OCI-LY3 (cell line): ENCODE data around the gene SLC25A25.

Experiments used
- H2AFZ ChIP-seq: fragments of 200-600, 300-600 bp; shearing (Covaris generic); 2 replicates; pipeline ENCODE4 v1.6.0; 2014; ENCODE audit warnings: antibody characterized with exemption, low read depth, low read length
- H3K27ac ChIP-seq: fragments of 200-600, 300-600 bp; sonication (generic); 2 replicates; pipeline ENCODE4 v1.5.1; 2014; ENCODE audit warnings: mild to moderate bottlenecking, low read length, moderate library complexity, mixed read lengths
- H3K27me3 ChIP-seq: fragments of 200-600, 300-600 bp; sonication (generic); 2 replicates; pipeline ENCODE4 v1.6.1; 2014; ENCODE audit warnings: low read depth, low read length, mixed read lengths
- H3K36me3 ChIP-seq: fragments of 200-600, 300-600 bp; sonication (generic); replicated peaks from 2 replicates; pipeline ENCODE3; 2014; ENCODE audit warnings: low read depth, low read length, mixed read lengths
- H3K4me1 ChIP-seq: fragments of 300-600, 200-600 bp; sonication (generic); 2 replicates; pipeline ENCODE4 v1.6.1; 2014; ENCODE audit warnings: low read length, mixed read lengths
- H3K4me2 ChIP-seq: fragments of 200-600, 300-600 bp; sonication (generic); 2 replicates; pipeline ENCODE4 v1.6.1; 2014; ENCODE audit warnings: low read length, mixed read lengths
- H3K4me3 ChIP-seq: fragments of 300-600, 200-600 bp; sonication (generic); 2 replicates; pipeline ENCODE4 v1.5.1; 2014; ENCODE audit warnings: antibody characterized with exemption, mild to moderate bottlenecking, low read length, moderate library complexity
- H3K79me2 ChIP-seq: fragments of 300-600, 200-600 bp; shearing (Covaris generic); 2 replicates; pipeline ENCODE4 v1.6.1; 2014; ENCODE audit warnings: mild to moderate bottlenecking, low read length, mixed read lengths
- H3K9ac ChIP-seq: fragments of 300-600, 200-600 bp; shearing (Covaris generic); 2 replicates; pipeline ENCODE4 v1.6.0; 2014; ENCODE audit warnings: mild to moderate bottlenecking, low read length, moderate library complexity
- H3K9me3 ChIP-seq: fragments of 200-600, 300-600 bp; shearing (Covaris generic); 2 replicates; pipeline ENCODE4 v1.6.1; 2014; ENCODE audit warnings: low read length, mixed read lengths; ENCODE audit not compliant: insufficient read depth
- H4K20me1 ChIP-seq: fragments of 200-600, 300-600 bp; sonication (generic); 2 replicates; pipeline ENCODE4 v1.6.1; 2016; ENCODE audit warnings: low read length, mixed read lengths; ENCODE audit not compliant: insufficient read depth
- EZH2phosphoT487 ChIP-seq: fragments of 200-600 bp; shearing (Covaris generic); IDR thresholded peaks from 2 replicates; pipeline ENCODE4 v1.6.1; 2018; ENCODE audit warnings: antibody characterized with exemption, mixed run types, low read depth
- TF ChIP-seq, protein P1 (sequence below): fragments of 200-600, 300-600 bp; sonication (generic); IDR thresholded peaks from 2 replicates; pipeline ENCODE4 v1.5.1; 2014; ENCODE audit warnings: antibody characterized with exemption, low read length, low read depth

The SLC25A25 gene

DNA sequence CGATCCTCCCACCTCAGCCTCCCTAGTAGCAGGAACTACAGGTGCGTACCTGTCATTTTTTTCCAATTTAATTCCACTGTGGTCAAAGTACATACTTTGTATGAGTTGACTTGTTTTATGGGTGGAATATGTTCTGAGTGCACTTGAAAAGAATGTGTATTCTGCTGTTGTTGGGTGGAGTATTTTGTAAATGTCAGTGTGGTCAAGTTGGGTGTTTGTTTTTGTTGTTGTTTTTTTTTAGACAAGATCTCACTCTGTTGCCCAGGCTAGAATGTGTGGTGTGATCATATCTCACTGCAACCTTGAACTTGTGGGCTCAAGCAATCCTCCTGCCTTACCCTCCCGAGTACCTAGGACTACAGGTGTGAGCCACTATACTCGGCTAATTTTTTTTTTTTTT is 17.9 kb downstream of the SLC25A25 start:
- TF ChIP-seq, protein P1, sequence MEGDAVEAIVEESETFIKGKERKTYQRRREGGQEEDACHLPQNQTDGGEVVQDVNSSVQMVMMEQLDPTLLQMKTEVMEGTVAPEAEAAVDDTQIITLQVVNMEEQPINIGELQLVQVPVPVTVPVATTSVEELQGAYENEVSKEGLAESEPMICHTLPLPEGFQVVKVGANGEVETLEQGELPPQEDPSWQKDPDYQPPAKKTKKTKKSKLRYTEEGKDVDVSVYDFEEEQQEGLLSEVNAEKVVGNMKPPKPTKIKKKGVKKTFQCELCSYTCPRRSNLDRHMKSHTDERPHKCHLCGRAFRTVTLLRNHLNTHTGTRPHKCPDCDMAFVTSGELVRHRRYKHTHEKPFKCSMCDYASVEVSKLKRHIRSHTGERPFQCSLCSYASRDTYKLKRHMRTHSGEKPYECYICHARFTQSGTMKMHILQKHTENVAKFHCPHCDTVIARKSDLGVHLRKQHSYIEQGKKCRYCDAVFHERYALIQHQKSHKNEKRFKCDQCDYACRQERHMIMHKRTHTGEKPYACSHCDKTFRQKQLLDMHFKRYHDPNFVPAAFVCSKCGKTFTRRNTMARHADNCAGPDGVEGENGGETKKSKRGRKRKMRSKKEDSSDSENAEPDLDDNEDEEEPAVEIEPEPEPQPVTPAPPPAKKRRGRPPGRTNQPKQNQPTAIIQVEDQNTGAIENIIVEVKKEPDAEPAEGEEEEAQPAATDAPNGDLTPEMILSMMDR = no peak
- TF ChIP-seq EZH2phosphoT487 = no peak
- no peaks in the 10 kb centered on the region for H4K20me1 ChIP-seq
- no peak overlapping the region for H3K4me3 ChIP-seq
- H3K79me2 ChIP-seq = peaks cover 37% of the 10 kb centered on the region
- H3K36me3 ChIP-seq = peaks cover 13% of the 10 kb centered on the region
- H3K27me3 ChIP-seq = no peaks in the 10 kb centered on the region
- peaks cover 9% of the 10 kb centered on the region; the same call in 1 of the 2 replicates for H3K4me1 ChIP-seq
- no peak overlapping the region for H3K9ac ChIP-seq
- H2AFZ ChIP-seq = no peak overlapping the region
- H3K27ac ChIP-seq = no peak overlapping the region
- no peak overlapping the region for H3K4me2 ChIP-seq
- H3K9me3 ChIP-seq = no peaks in the 10 kb centered on the region

DNA sequence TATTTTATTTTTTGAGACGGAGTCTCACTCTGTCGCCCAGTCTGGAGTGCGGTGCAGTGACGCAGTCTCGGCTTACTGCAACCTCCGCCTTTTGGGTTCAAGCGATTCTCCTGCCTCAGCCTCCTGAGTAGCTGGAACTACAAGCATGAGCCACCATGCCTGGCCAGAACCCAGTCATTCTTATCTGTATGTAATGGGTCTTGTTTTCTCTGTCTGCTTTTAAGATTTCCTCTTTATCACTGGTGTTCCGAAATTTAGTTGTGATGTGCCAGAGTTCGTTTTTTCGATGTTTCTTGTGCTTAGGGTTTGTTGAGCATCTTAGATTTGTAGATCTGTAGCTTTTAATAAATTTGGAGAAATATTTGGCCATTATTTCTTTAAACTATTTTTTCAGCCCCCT is 19.2 kb downstream of the SLC25A25 start:
- Histone ChIP-seq H3K4me2 (no peak overlapping the region), H3K27ac (no peak overlapping the region), H3K36me3 (peaks cover 13% of the 10 kb centered on the region), H3K4me1 (peaks cover 3% of the 10 kb centered on the region; the same call in 1 of the 2 replicates), H2AFZ (no peak overlapping the region), H3K9me3 (no peaks in the 10 kb centered on the region), H3K79me2 (peaks cover 48% of the 10 kb centered on the region), H3K4me3 (no peak overlapping the region), H3K9ac (no peak overlapping the region), H3K27me3 (no peaks in the 10 kb centered on the region), H4K20me1 (no peaks in the 10 kb centered on the region)
- TF ChIP-seq, protein P1 = no peak
- no peak for TF ChIP-seq EZH2phosphoT487

DNA sequence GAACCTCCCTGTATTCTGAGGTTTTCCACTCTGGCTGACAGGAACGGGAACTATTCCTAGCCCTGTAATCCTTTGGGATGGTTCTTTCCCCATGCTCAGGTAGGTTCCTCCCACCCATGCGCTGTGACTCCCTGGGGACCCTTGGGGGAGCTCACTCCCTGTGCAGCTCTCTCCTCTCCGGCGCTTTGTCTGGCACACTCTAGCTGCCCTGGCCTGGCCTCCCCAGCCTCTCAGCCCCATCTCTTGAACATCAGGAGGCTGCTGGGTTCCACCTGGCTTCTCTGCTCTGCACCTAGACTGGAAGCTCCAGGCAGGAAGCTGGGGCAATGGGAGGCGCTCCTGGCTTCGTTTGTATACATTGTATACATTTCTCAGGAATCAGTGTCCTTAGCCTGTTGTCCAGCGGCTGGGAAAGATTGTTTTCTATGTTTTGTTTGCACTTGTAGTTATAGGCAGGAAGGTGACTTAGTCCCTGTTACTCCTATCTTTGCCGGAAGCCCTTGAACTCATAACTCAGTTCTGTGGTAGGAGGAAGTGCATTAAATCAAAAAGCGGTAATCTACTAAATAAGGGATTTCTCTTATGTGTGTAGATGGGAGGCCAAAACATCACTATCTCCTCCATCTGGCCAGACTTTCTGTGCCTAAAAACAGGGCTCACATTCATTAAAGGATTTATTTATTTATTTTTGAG is 20.4 kb downstream of the SLC25A25 start:
- Histone ChIP-seq H3K36me3 (peaks cover 13% of the 10 kb centered on the region), H3K4me2 (no peak overlapping the region), H3K27ac (no peak overlapping the region), H3K9ac (no peak overlapping the region), H3K4me1 (peaks cover 14% of the 10 kb centered on the region), H3K27me3 (no peaks in the 10 kb centered on the region), H4K20me1 (no peaks in the 10 kb centered on the region), H3K79me2 (peaks cover 58% of the 10 kb centered on the region), H3K4me3 (no peak overlapping the region), H2AFZ (no peak overlapping the region), H3K9me3 (no peaks in the 10 kb centered on the region)
- TF ChIP-seq, protein P1 = no peak
- no peak for TF ChIP-seq EZH2phosphoT487

DNA sequence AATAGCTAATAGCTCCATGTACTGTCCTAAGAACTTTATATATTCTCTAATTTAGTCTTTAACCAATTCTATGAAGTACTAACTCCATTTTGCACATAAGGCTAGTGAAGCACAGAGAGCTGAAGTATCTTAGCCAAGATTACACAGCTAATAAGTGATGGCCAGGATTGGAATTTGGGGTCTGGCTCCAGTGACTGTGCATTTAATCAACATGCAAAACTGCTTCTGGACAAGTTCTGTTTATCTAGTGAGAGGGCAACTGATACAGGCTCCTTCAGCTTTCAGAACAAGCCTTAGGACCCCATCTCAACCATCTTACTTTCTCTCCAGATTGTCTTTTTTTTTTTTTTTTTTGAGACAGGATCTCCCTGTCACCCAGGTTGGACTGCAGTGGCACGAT is 21.3 kb downstream of the SLC25A25 start:
- peaks cover 13% of the 10 kb centered on the region for H3K36me3 ChIP-seq
- TF ChIP-seq, protein P1 = no peak
- no peak for TF ChIP-seq EZH2phosphoT487
- no peak overlapping the region for H2AFZ ChIP-seq
- no peak overlapping the region for H3K27ac ChIP-seq
- no peaks in the 10 kb centered on the region for H4K20me1 ChIP-seq
- no peak overlapping the region for H3K4me3 ChIP-seq
- peaks cover 23% of the 10 kb centered on the region for H3K4me1 ChIP-seq
- no peak overlapping the region for H3K4me2 ChIP-seq
- H3K9me3 ChIP-seq = no peaks in the 10 kb centered on the region
- H3K9ac ChIP-seq = no peak overlapping the region
- H3K27me3 ChIP-seq = no peaks in the 10 kb centered on the region
- peaks cover 58% of the 10 kb centered on the region for H3K79me2 ChIP-seq
